ENCODE data around the gene CFAP410. TPM values are rescaled to one million over a fixed set of nuclear protein-coding genes. Genes with fewer than 3 reads are reported as not detected.

CFAP410 gene
- total RNA-seq, 2 donors from 2014 or later = 48.0 to 54.2 TPM

GRCh38 chr21:44375761-44376241, 36.6 kb upstream of the CFAP410 start:
- no peaks in the 10 kb centered on the region for H3K9me3 ChIP-seq (ENCODE audit: control insufficient read depth, low read length, poor library complexity, severe bottlenecking)
- Mint-ChIP-seq H3K4me1 (peaks cover 20% of the 10 kb centered on the region), H3K4me3 (peak overlapping the region; percentile 65), H3K27ac (no peak overlapping the region), H3K27me3 (no peaks in the 10 kb centered on the region), H3K36me3 (ENCODE audit: low read depth) (peaks cover 6% of the 10 kb centered on the region)
- no peak for DNase-seq
- no peak for ATAC-seq

GRCh38 chr21:44375281-44375651, 36.1 kb upstream of the CFAP410 start:
- peaks cover 18% of the 10 kb centered on the region for H3K4me1 Mint-ChIP-seq
- H3K4me3 Mint-ChIP-seq = peak overlapping the region; percentile 65
- H3K27ac Mint-ChIP-seq = peak overlapping the region; percentile 51
- peak; percentile 49 for ATAC-seq
- peaks cover 5% of the 10 kb centered on the region for H3K36me3 Mint-ChIP-seq (ENCODE audit: low read depth)
- no peaks in the 10 kb centered on the region for H3K9me3 ChIP-seq (ENCODE audit: control insufficient read depth, low read length, poor library complexity, severe bottlenecking)
- no peak for DNase-seq
- no peaks in the 10 kb centered on the region for H3K27me3 Mint-ChIP-seq

- H3K9me3 ChIP-seq (ENCODE audit: control insufficient read depth, low read length, poor library complexity, severe bottlenecking) = no peaks in the 10 kb centered on the region
- H3K4me3 Mint-ChIP-seq = peak overlapping the region; percentile 65
- peaks cover 18% of the 10 kb centered on the region for H3K4me1 Mint-ChIP-seq
- H3K36me3 Mint-ChIP-seq (ENCODE audit: low read depth) = peaks cover 5% of the 10 kb centered on the region
- no peak for ATAC-seq
- H3K27ac Mint-ChIP-seq = peak overlapping the region; percentile 51
- no peak for DNase-seq
- H3K27me3 Mint-ChIP-seq = no peaks in the 10 kb centered on the region
These were observed 35.6 kb upstream of the CFAP410 start for GRCh38 chr21:44374601-44375280.

- Mint-ChIP-seq H3K36me3 (ENCODE audit: low read depth) (peaks cover 5% of the 10 kb centered on the region), H3K27me3 (no peaks in the 10 kb centered on the region), H3K4me3 (no peak overlapping the region), H3K4me1 (peaks cover 21% of the 10 kb centered on the region), H3K27ac (no peak overlapping the region)
- ATAC-seq (no peak), DNase-seq (no peak)
- no peaks in the 10 kb centered on the region for H3K9me3 ChIP-seq (ENCODE audit: control insufficient read depth, low read length, poor library complexity, severe bottlenecking)
These were observed 33.4 kb upstream of the CFAP410 start for GRCh38 chr21:44372616-44373015.

- peaks cover 22% of the 10 kb centered on the region for H3K4me1 Mint-ChIP-seq
- ATAC-seq (no peak), DNase-seq (no peak)
- peaks cover 5% of the 10 kb centered on the region for H3K36me3 Mint-ChIP-seq (ENCODE audit: low read depth)
- peak overlapping the region; percentile 29 for H3K27ac Mint-ChIP-seq
- no peaks in the 10 kb centered on the region for H3K27me3 Mint-ChIP-seq
- no peak overlapping the region for H3K4me3 Mint-ChIP-seq
- no peaks in the 10 kb centered on the region for H3K9me3 ChIP-seq (ENCODE audit: control insufficient read depth, low read length, poor library complexity, severe bottlenecking)
These were observed 32.4 kb upstream of the CFAP410 start for GRCh38 chr21:44371596-44371995.

GRCh38 chr21:44370786-44371410, 31.7 kb upstream of the CFAP410 start:
- no peaks in the 10 kb centered on the region for H3K9me3 ChIP-seq (ENCODE audit: control insufficient read depth, low read length, poor library complexity, severe bottlenecking)
- Mint-ChIP-seq H3K36me3 (ENCODE audit: low read depth) (peaks cover 5% of the 10 kb centered on the region), H3K27me3 (no peaks in the 10 kb centered on the region), H3K27ac (no peak overlapping the region), H3K4me3 (no peak overlapping the region), H3K4me1 (peaks cover 23% of the 10 kb centered on the region)
- ATAC-seq (no peak), DNase-seq (no peak)

GRCh38 chr21:44370027-44370735, 31.0 kb upstream of the CFAP410 start:
- DNase-seq (no peak), ATAC-seq (no peak)
- Mint-ChIP-seq H3K4me3 (no peak overlapping the region), H3K36me3 (ENCODE audit: low read depth) (peaks cover 5% of the 10 kb centered on the region), H3K4me1 (peaks cover 17% of the 10 kb centered on the region), H3K27ac (no peak overlapping the region), H3K27me3 (no peaks in the 10 kb centered on the region)
- H3K9me3 ChIP-seq (ENCODE audit: control insufficient read depth, low read length, poor library complexity, severe bottlenecking) = no peaks in the 10 kb centered on the region

- ATAC-seq = no peak
- H3K4me3 Mint-ChIP-seq = no peak overlapping the region
- peaks cover 8% of the 10 kb centered on the region for H3K4me1 Mint-ChIP-seq
- H3K9me3 ChIP-seq (ENCODE audit: control insufficient read depth, low read length, poor library complexity, severe bottlenecking) = no peaks in the 10 kb centered on the region
- H3K27ac Mint-ChIP-seq = no peak overlapping the region
- no peak for DNase-seq
- no peaks in the 10 kb centered on the region for H3K27me3 Mint-ChIP-seq
- peaks cover 2% of the 10 kb centered on the region for H3K36me3 Mint-ChIP-seq (ENCODE audit: low read depth)
These were observed 29.7 kb upstream of the CFAP410 start for GRCh38 chr21:44368711-44369446.

GRCh38 chr21:44366586-44367211, 27.5 kb upstream of the CFAP410 start:
- Mint-ChIP-seq H3K27me3 (no peaks in the 10 kb centered on the region), H3K4me3 (no peak overlapping the region), H3K27ac (no peak overlapping the region), H3K36me3 (ENCODE audit: low read depth) (peaks cover 2% of the 10 kb centered on the region), H3K4me1 (peaks cover 8% of the 10 kb centered on the region)
- ATAC-seq (no peak), DNase-seq (no peak)
- no peaks in the 10 kb centered on the region for H3K9me3 ChIP-seq (ENCODE audit: control insufficient read depth, low read length, poor library complexity, severe bottlenecking)

GRCh38 chr21:44365967-44366585, 26.9 kb upstream of the CFAP410 start:
- Mint-ChIP-seq H3K27me3 (no peaks in the 10 kb centered on the region), H3K4me1 (peaks cover 8% of the 10 kb centered on the region), H3K36me3 (ENCODE audit: low read depth) (no peaks in the 10 kb centered on the region), H3K4me3 (no peak overlapping the region), H3K27ac (no peak overlapping the region)
- DNase-seq (no peak), ATAC-seq (no peak)
- H3K9me3 ChIP-seq (ENCODE audit: control insufficient read depth, low read length, poor library complexity, severe bottlenecking) = no peaks in the 10 kb centered on the region

- no peaks in the 10 kb centered on the region for H3K27me3 Mint-ChIP-seq
- ATAC-seq (no peak), DNase-seq (no peak)
- no peak overlapping the region for H3K4me3 Mint-ChIP-seq
- no peaks in the 10 kb centered on the region for H3K36me3 Mint-ChIP-seq (ENCODE audit: low read depth)
- peaks cover 8% of the 10 kb centered on the region for H3K4me1 Mint-ChIP-seq
- no peaks in the 10 kb centered on the region for H3K9me3 ChIP-seq (ENCODE audit: control insufficient read depth, low read length, poor library complexity, severe bottlenecking)
- H3K27ac Mint-ChIP-seq = no peak overlapping the region
These were observed 26.2 kb upstream of the CFAP410 start for GRCh38 chr21:44365251-44365966.

Data from T-helper 17 cell (primary cell).